ENCODE data around the gene ESRP2. TPM values are rescaled to one million over a fixed set of nuclear protein-coding genes. Genes with fewer than 3 reads are reported as not detected.

The ESRP2 gene
- total RNA-seq, 1 experiment from 2014 or later, result 48.8 TPM

DNA sequence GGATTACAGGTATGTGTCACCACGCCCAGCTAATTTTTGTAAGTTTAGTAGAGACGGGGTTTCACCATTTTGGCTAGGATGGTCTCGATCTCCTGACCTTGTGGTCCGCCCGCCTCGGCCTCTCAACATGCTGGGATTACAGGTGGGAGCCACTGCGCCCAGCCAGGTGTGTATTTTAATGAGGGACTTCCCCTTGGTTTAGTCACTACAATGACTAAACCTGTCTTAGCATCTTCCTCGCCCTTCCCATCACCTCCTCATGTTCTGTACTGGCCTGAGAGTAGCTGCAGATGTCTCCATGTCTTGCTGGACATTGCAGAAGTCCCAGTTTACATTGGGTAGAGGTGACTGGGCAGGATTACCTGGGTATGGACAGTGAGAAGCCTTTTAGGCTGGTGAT is 38.0 kb upstream of the ESRP2 start:
- Mint-ChIP-seq H3K27me3 (ENCODE audit: insufficient read depth, unreplicated experiment) (no peaks in the 10 kb centered on the region), H3K27ac (ENCODE audit: low read depth, unreplicated experiment) (no peak overlapping the region), H3K36me3 (ENCODE audit: insufficient read depth, unreplicated experiment) (peaks cover 67% of the 10 kb centered on the region), H3K4me1 (ENCODE audit: insufficient read depth, unreplicated experiment) (peaks cover 20% of the 10 kb centered on the region), H3K4me3 (ENCODE audit: unreplicated experiment) (no peak overlapping the region), H3K9me3 (ENCODE audit: unreplicated experiment) (no peaks in the 10 kb centered on the region)
- ChIA-PET CTCF (interaction anchor here (2.9 to 5.9 kb wide), 2 partner anchors 10 to 12 kb away, joined by 15 to 38 read pairs; partner anchors contain the start of gene SLC7A6), POLR2A (interaction anchor here (0.7 to 3.5 kb wide), 5 partner anchors 9 to 413 kb away, joined by 3 to 30 read pairs (median 4); partner anchors contain the start of genes PRMT7, SLC7A6 and SLC7A6OS)
- TF ChIP-seq, protein P1, sequence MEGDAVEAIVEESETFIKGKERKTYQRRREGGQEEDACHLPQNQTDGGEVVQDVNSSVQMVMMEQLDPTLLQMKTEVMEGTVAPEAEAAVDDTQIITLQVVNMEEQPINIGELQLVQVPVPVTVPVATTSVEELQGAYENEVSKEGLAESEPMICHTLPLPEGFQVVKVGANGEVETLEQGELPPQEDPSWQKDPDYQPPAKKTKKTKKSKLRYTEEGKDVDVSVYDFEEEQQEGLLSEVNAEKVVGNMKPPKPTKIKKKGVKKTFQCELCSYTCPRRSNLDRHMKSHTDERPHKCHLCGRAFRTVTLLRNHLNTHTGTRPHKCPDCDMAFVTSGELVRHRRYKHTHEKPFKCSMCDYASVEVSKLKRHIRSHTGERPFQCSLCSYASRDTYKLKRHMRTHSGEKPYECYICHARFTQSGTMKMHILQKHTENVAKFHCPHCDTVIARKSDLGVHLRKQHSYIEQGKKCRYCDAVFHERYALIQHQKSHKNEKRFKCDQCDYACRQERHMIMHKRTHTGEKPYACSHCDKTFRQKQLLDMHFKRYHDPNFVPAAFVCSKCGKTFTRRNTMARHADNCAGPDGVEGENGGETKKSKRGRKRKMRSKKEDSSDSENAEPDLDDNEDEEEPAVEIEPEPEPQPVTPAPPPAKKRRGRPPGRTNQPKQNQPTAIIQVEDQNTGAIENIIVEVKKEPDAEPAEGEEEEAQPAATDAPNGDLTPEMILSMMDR (IDR thresholded peaks at IDR 0.05; ENCODE audit: unreplicated experiment), result no peak
- no TSS peak for BruUV-seq (replicated peaks)
- DNase-seq (ENCODE audit: unreplicated experiment), result no peak
- intact Hi-C loops (cut with micrococcal nuclease), result no loop called here

DNA sequence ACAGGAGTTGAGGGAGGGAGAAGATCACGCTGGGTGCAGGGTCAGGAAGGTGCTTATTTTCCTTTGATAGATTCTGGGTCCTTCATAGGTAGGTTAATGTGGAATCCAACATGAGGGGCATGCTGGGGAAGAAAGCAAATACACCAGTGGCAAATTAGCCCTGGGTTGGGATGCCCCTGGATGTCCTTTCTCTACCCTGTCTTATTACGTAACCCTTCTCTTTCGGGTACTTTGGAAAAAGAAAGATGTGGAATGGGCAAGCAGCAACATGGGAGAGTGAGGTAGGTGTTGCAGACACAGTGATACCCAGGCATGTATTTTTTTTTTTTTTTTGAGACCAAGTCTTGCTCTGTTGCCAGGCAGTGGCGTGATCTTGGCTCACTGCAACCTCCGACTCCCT is 37.5 kb upstream of the ESRP2 start:
- peaks cover 20% of the 10 kb centered on the region for H3K4me1 Mint-ChIP-seq (ENCODE audit: insufficient read depth, unreplicated experiment)
- no peak overlapping the region for H3K27ac Mint-ChIP-seq (ENCODE audit: low read depth, unreplicated experiment)
- H3K36me3 Mint-ChIP-seq (ENCODE audit: insufficient read depth, unreplicated experiment), result peaks cover 69% of the 10 kb centered on the region
- no peak overlapping the region for H3K4me3 Mint-ChIP-seq (ENCODE audit: unreplicated experiment)
- TF ChIP-seq, protein P1 (IDR thresholded peaks at IDR 0.05; ENCODE audit: unreplicated experiment), result no peak
- no peak for DNase-seq (ENCODE audit: unreplicated experiment)
- H3K9me3 Mint-ChIP-seq (ENCODE audit: unreplicated experiment), result no peaks in the 10 kb centered on the region
- POLR2A ChIA-PET, result interaction anchor here (0.7 to 4.6 kb wide), 8 partner anchors 10 to 412 kb away, joined by 3 to 20 read pairs (median 6); partner anchors contain the start of genes PRMT7, SLC7A6 and SLC7A6OS
- no peaks in the 10 kb centered on the region for H3K27me3 Mint-ChIP-seq (ENCODE audit: insufficient read depth, unreplicated experiment)
- no TSS peak for BruUV-seq (replicated peaks)
- CTCF ChIA-PET, result interaction anchor here (0.8 to 5.9 kb wide), 5 partner anchors 9 to 55 kb away, joined by 4 to 38 read pairs (median 12); partner anchors contain the start of gene SLC7A6
- intact Hi-C loops (cut with micrococcal nuclease), result no loop called here

DNA sequence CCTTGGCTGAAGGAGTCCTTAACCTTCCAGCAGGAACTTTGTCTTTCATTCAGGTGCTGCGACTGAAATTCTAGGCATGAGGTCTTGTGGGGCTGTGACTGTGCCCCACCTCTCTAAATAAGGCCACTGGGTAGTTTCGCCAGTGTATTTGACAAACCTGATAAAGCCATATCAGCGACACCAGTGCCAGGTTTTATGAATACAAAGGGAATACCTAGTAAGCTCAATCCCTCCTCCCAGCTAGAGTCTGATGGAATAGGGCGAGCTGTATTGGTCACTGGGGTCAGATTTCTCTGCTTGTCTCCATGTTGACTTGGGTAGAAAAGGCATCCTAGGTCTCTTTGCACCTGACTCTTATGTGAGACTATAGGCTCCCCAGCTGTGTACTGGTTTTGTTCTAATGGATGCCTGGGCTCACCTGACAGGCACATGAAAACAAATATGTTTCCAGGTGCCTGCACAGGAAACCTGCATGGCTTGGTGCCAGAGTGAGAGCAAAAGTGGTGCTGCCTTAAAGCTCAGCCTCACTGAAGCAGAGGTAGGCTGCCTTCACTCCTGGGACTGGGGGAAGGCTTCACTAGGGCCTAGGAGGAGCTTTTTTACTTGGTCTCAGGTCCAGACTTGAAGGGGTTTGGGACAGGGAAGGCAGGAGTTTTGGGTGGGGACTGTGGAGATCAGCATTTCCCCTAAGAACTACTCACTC is 36.7 kb upstream of the ESRP2 start:
- Mint-ChIP-seq H3K4me3 (ENCODE audit: unreplicated experiment) (no peak overlapping the region), H3K36me3 (ENCODE audit: insufficient read depth, unreplicated experiment) (peaks cover 64% of the 10 kb centered on the region), H3K4me1 (ENCODE audit: insufficient read depth, unreplicated experiment) (peaks cover 20% of the 10 kb centered on the region), H3K9me3 (ENCODE audit: unreplicated experiment) (no peaks in the 10 kb centered on the region), H3K27ac (ENCODE audit: low read depth, unreplicated experiment) (no peak overlapping the region), H3K27me3 (ENCODE audit: insufficient read depth, unreplicated experiment) (no peaks in the 10 kb centered on the region)
- TF ChIP-seq, protein P1 (IDR thresholded peaks at IDR 0.05; ENCODE audit: unreplicated experiment), result no peak
- BruUV-seq (replicated peaks), result no TSS peak
- ChIA-PET CTCF (interaction anchor here (0.7 to 5.9 kb wide), 8 partner anchors 9 to 1999 kb away, joined by 3 to 38 read pairs (median 5); partner anchors contain the start of gene SLC7A6), POLR2A (interaction anchor here (0.7 to 4.6 kb wide), 9 partner anchors 9 to 63 kb away, joined by 3 to 20 read pairs (median 3); partner anchors contain the start of genes PRMT7, SLC7A6 and SLC7A6OS)
- intact Hi-C loops (cut with micrococcal nuclease), result no loop called here
- no peak for DNase-seq (ENCODE audit: unreplicated experiment)

DNA sequence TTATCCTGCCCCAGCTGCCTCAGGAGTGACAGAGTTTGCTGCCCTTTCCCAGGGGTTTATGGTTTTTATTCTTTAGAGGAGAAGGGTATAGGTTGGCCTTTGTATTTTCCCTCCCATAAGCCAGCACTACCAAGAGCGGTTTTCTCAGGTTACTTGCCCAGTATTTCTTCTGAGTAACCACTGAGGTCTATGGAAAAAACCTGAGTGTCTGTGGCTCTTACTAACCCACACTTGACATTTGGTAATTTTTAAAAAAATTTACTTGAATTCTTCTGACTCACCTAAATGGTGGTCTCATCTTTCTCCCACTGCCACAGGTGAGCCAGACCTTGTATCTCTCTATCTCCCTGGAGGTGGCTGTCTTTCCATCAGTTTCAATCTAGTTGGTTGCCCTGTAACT is 34.4 kb upstream of the ESRP2 start:
- peaks cover 51% of the 10 kb centered on the region for H3K36me3 Mint-ChIP-seq (ENCODE audit: insufficient read depth, unreplicated experiment)
- ChIA-PET CTCF (interaction anchor here (0.7 to 5.9 kb wide), 4 partner anchors 8 to 1882 kb away, joined by 3 to 38 read pairs (median 8); no protein-coding TSS in a partner anchor), POLR2A (interaction anchor here (1.1 to 4.6 kb wide), 3 partner anchors 17 to 41 kb away, joined by 3 to 20 read pairs (median 16); partner anchors contain the start of genes PRMT7 and SLC7A6OS)
- TF ChIP-seq, protein P1 (IDR thresholded peaks at IDR 0.05; ENCODE audit: unreplicated experiment), result no peak
- intact Hi-C loops (cut with micrococcal nuclease), result no loop called here
- DNase-seq (ENCODE audit: unreplicated experiment), result no peak
- H3K4me1 Mint-ChIP-seq (ENCODE audit: insufficient read depth, unreplicated experiment), result peaks cover 18% of the 10 kb centered on the region
- H3K4me3 Mint-ChIP-seq (ENCODE audit: unreplicated experiment), result no peak overlapping the region
- no peak overlapping the region for H3K27ac Mint-ChIP-seq (ENCODE audit: low read depth, unreplicated experiment)
- no peaks in the 10 kb centered on the region for H3K27me3 Mint-ChIP-seq (ENCODE audit: insufficient read depth, unreplicated experiment)
- no peaks in the 10 kb centered on the region for H3K9me3 Mint-ChIP-seq (ENCODE audit: unreplicated experiment)
- BruUV-seq (replicated peaks), result no TSS peak

All from MCF 10A (cell line).